Thyroid gland (tissue), 4 donors: ENCODE results near the gene OR51V1.

Experiments used
- CTCF ChIP-seq, 6 experiments: fragments of 200-600 bp in 3 of 6; fragments of 450-650 bp in 3 of 6; sonication (generic) in 3 of 6; IDR thresholded peaks; one replicate each; pipeline ENCODE4 v1.5.1; 2016 to 2019; ENCODE audit warnings: antibody characterized with exemption in 6 of 6, mild to moderate bottlenecking in 2 of 6, inconsistent platforms in 1 of 6, moderate library complexity in 1 of 6
- POLR2A ChIP-seq, 2 donors: fragments of 450-650 bp; IDR thresholded peaks; one replicate each; pipeline ENCODE4 v1.6.1; 2017; ENCODE audit warnings: antibody characterized with exemption in 2 of 2, mild to moderate bottlenecking in 2 of 2, moderate library complexity in 1 of 2

GRCh38 chr11:5227681-5228080 is 27.2 kb upstream of the OR51V1 start:
- TF ChIP-seq POLR2A (IDR thresholded peaks at IDR 0.05) (no peak), CTCF (IDR thresholded peaks at IDR 0.05) (no peak)
